Fibroblast of the aortic adventitia (primary cell): ENCODE measurements around the gene MAU2. TPM values are rescaled to one million over a fixed set of nuclear protein-coding genes. Genes with fewer than 3 reads are reported as not detected.

ENCODE experiments used
- DNase-seq: peaks from one replicate; pipeline ENCODE4 v3.0.0-alpha.2; 2010; ENCODE audit warnings: low read depth
- H3K4me3 ChIP-seq: 2 replicates; pipeline ENCODE4 v1.5.1; 2011; ENCODE audit warnings: low read depth, mild to moderate bottlenecking, control low read depth, low read length, moderate library complexity
- total RNA-seq: library from RNA; depleted of rRNA; stranded (reverse); fragments of >200 nt; gene quantifications from 2 replicates; pipeline ENCODE4 v1.2.3, GENCODE V29; 2012; ENCODE audit warnings: low replicate concordance
- TF ChIP-seq, protein P1 (sequence below): IDR thresholded peaks from 2 replicates; pipeline ENCODE4 v1.5.1; 2011; ENCODE audit warnings: mild to moderate bottlenecking, low read length, control low read depth, inconsistent platforms; ENCODE audit not compliant: insufficient read depth

MAU2 gene
- total RNA-seq, 1 donor, result 34.6 TPM

DNA sequence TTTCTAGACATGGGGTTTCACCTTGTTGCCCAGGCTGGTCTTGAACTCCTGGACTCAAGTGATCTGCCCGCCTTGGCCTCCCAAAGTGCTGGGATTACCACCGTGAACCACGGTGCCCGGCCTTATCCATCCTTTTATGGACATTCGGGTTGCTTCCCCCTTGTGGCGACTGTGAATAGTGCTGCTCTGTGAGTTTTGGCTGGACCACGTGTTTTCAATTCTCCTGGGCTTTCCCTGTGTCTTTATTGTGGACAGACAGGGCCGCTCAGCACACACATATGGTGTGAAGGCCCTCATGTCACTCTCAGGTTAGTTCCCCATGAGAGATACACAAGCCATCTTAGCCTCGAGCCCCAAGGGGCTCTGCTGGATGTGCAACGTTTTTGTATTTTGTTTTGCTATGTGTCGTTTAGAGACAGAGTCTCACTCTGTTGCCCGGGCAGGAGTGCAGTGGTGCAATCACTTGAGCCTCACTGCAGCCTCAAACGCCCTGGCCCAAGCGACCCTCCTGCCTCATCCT is 40.5 kb downstream of the MAU2 start:
- peak; percentile 87 for DNase-seq
- no peak overlapping the region for H3K4me3 ChIP-seq
- TF ChIP-seq, protein P1, sequence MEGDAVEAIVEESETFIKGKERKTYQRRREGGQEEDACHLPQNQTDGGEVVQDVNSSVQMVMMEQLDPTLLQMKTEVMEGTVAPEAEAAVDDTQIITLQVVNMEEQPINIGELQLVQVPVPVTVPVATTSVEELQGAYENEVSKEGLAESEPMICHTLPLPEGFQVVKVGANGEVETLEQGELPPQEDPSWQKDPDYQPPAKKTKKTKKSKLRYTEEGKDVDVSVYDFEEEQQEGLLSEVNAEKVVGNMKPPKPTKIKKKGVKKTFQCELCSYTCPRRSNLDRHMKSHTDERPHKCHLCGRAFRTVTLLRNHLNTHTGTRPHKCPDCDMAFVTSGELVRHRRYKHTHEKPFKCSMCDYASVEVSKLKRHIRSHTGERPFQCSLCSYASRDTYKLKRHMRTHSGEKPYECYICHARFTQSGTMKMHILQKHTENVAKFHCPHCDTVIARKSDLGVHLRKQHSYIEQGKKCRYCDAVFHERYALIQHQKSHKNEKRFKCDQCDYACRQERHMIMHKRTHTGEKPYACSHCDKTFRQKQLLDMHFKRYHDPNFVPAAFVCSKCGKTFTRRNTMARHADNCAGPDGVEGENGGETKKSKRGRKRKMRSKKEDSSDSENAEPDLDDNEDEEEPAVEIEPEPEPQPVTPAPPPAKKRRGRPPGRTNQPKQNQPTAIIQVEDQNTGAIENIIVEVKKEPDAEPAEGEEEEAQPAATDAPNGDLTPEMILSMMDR, result peak; percentile 88

DNA sequence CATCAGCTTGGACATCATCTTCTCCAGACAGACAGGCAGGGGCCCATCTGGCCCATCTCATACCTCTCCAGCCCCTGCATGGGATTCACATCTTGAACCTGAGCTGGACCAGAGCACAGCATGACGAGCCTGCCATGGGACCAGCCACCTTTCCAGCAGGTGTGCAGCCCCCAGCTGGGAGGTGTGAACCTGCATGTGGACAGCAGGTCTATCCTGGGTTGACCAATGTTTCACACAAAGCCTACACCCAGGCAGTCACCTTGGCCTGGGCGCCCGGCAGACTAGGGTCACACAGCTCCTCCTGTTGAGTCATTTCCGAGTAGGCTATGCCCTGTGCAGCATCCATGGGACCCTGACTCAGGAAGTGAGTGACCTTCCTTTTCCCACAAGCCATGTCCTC is 41.4 kb downstream of the MAU2 start:
- TF ChIP-seq, protein P1, result no peak
- DNase-seq, result no peak
- H3K4me3 ChIP-seq, result no peak overlapping the region

DNA sequence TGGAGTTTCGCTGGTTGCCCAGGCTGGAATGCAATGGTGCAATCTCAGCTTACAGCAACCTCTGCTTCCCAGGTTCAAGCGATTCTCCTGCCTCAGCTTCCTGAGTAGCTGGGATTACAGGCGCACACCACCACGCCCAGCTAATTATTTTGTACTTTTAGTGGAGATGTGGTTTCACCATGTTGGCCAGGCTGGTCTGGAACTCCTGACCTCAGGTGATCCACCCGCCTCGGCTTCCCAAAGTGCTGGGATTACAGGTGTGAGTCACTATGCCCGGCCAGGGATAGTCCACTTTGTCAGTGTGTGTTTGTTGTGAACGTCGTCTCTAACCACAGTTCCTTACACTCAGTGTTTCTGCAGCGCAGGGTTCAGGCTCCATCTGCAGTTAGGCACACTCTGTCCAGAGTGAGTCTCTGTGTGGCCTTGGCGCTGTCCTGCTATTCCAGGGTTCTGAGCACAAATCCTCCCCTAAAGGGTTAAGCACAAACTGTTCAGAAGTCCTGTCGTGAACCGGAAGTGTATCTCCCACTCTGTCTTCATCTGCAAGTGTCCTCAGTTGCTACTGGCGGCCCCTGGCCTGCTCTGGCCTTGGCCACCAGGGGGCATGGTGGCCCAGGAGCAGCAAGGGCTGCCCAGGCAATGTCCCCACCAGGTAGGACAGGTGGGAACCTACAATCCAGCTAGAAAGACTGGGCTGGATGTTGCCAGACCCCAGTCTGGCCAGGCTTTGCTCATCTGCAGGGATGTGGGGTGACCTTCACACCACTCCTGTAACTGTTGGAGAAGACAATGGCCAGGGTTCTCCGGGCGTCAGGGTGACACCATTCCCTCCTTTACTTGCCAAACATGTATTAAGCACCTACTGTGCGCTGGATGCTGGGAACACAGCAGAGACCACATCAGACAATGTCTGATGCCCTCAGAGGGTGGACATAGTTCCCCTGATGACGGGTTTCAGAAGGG is 46.1 kb downstream of the MAU2 start:
- H3K4me3 ChIP-seq, result no peak overlapping the region
- DNase-seq, result peak; percentile 58
- TF ChIP-seq, protein P1, result peak; percentile 97

DNA sequence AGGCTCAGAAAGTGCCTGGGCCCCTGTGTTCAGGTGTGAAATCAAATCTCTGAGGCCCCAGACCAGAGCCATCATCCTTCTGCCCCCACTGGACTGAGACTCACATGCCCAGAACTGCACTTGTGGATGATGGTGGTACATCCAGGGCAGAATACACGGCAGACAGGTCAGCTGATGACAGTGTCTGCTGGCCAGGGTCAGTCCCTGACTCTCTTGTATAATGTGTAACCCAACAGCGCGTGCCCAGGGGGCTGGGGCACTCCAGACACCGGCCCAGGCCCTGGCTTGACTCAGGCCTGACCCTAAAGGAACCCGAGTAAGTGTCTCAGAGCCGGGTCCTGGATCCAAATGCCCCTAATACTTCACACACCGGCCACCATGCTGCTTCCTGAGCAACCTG is 47.5 kb downstream of the MAU2 start:
- TF ChIP-seq, protein P1, result no peak
- DNase-seq, result no peak
- H3K4me3 ChIP-seq, result no peak overlapping the region

DNA sequence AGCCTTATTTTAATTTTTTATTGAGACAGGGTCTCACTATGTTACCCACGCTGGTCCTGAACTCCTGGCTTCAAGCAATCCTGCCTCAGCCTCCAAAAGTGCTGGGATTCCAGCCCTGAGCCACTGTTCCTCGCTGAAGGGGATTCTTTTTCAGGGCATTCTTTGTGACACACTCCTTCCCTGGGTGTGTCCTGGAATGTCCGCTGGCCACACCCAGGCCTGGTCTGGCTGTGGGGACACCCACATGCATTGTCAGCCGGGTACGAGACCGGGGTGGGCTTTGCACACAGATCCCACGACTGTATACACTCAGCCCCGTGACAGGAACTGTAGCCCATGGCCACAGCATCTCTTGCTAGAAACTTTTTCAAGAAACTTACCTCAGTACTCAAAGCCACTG is 50.4 kb downstream of the MAU2 start:
- TF ChIP-seq, protein P1, result no peak
- H3K4me3 ChIP-seq, result no peak overlapping the region
- no peak for DNase-seq

DNA sequence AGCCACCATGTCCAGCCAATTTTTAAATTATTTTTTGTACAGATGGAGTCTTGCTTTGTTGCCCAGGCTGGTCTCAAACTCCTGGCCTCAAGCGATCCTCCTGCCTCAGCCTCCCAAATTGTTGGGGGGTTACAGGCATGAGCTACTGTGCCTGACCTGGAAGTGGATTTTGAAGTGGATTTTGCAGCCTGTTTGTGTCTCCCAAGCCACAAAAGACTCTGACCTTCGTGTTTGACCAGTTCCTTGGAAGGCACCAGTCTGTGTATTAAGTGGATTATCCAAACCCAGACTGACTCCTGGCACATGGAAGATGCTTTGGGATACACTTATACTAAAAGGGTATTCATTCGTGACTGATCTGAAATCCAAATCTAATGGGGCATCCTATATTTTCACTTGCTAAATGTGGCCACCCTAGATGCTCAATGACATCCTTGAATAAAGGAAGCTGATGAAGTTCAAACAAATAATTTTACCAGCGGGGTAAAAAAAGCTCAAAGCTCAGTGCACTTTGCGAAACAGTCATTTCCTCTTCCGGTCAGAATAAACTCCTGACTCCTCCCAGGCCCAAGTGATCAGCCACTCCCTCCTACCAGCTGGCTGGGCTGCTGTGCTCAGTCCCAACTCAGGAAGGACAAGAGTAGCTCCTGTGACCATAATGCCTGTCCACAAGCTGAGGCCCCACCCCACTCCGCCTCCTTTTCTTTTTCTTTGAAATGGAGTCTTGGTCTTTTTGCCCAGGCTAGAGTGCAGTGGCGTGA is 52.2 kb downstream of the MAU2 start:
- TF ChIP-seq, protein P1, result no peak
- H3K4me3 ChIP-seq, result no peak overlapping the region
- peak; percentile 41 for DNase-seq
